Measurements from ENCODE around the gene STRN3.

DNA sequence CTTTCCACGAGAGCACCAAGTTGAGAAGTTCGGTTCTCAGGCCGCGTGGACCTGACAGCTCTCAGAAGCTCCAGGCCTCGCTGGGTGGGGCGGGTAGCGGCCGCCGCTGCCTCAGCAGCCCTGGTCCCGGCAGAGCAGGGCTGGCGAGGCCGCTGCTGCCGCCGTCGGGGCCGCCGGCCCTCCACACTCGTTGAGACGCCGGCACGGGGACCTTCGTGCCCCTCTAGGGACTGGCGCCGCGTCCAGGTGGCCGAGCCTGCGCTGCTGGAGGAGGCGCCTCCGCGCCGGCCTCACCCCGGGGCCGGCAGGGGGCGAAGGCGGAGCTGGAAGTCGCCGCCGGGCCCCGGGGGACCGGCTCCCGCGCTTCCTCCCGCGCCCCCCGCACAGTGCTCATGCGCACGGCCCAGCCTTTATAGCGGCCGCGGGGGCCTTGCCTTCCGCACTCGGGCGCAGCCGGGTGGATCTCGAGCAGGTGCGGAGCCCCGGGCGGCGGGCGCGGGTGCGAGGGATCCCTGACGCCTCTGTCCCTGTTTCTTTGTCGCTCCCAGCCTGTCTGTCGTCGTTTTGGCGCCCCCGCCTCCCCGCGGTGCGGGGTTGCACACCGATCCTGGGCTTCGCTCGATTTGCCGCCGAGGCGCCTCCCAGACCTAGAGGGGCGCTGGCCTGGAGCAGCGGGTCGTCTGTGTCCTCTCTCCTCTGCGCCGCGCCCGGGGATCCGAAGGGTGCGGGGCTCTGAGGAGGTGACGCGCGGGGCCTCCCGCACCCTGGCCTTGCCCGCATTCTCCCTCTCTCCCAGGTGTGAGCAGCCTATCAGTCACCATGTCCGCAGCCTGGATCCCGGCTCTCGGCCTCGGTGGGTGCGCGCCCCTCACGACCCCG is 151.8 kb downstream of the STRN3 start, which contains the start of gene COCH:
- no peak for TF ChIP-seq POLR2A (IDR thresholded peaks at IDR 0.05; ENCODE audit: low read length)
- no peak for TF ChIP-seq GATA1 (IDR thresholded peaks at IDR 0.05; ENCODE audit: low read depth, low read length)

Data from erythroblast (primary cell).